ENCODE measurements around the gene SEMA6A. TPM values are rescaled to one million over a fixed set of nuclear protein-coding genes. Genes with fewer than 3 reads are reported as not detected.
A peak's percentile ranks its signal among the peaks of the same experiment; 100 is the strongest.

Gene SEMA6A
- total and polyA plus RNA-seq, 7 donors, result 4.9 to 55.7 (median 25.0) TPM

GRCh38 chr5:116454417-116454927, 120.2 kb downstream of the SEMA6A start:
- no peak overlapping the region for H3K4me3 ChIP-seq
- no peaks in the 10 kb centered on the region for H3K9me3 ChIP-seq
- H3K27me3 ChIP-seq, result no peaks in the 10 kb centered on the region
- H3K36me3 ChIP-seq, result peaks cover 0 to 7% (median 0%) of the 10 kb centered on the region in 4 donors
- intact Hi-C loops (cut with DNase I), result loop anchor here (10.0 kb wide), 1 partner anchor 320 kb away; no protein-coding TSS in a partner anchor
- peak overlapping the region in 3 of 4 donors; percentile 0 to 30 (median 26) for H3K27ac ChIP-seq
- 35 to 68% methylated on average over 9 of the region's 9 CpGs for WGBS, 2 donors
- H3K4me1 ChIP-seq, result peaks cover 0 to 23% (median 16%) of the 10 kb centered on the region in 4 donors
- DNase-seq, result no peak
- TF ChIP-seq CTCF (IDR thresholded peaks at IDR 0.05) (no peak), EP300 (IDR thresholded peaks at IDR 0.05) (no peak), POLR2A (IDR thresholded peaks at IDR 0.05) (no peak), POLR2AphosphoS5 (IDR thresholded peaks at IDR 0.05) (peak in 2 of 4 donors; percentile 49 to 58)

GRCh38 chr5:116453988-116454411, 120.6 kb downstream of the SEMA6A start:
- H3K9me3 ChIP-seq, result no peaks in the 10 kb centered on the region
- H3K27ac ChIP-seq, result peak overlapping the region in 3 of 4 donors; percentile 0 to 30 (median 26)
- peaks cover 0 to 27% (median 17%) of the 10 kb centered on the region in 4 donors for H3K4me1 ChIP-seq
- H3K36me3 ChIP-seq, result peaks cover 0 to 7% (median 0%) of the 10 kb centered on the region in 4 donors
- WGBS, 2 donors, result 62 to 79% methylated on average over 5 of the region's 5 CpGs
- intact Hi-C loops (cut with DNase I), result loop anchor here (10.0 kb wide), 1 partner anchor 319 kb away; no protein-coding TSS in a partner anchor
- no peak overlapping the region for H3K4me3 ChIP-seq
- H3K27me3 ChIP-seq, result no peaks in the 10 kb centered on the region
- no peak for DNase-seq
- TF ChIP-seq POLR2A (IDR thresholded peaks at IDR 0.05) (no peak), POLR2AphosphoS5 (IDR thresholded peaks at IDR 0.05) (no peak), CTCF (IDR thresholded peaks at IDR 0.05) (no peak), EP300 (IDR thresholded peaks at IDR 0.05) (no peak)

- WGBS, 2 donors, result 63 to 87% methylated on average over 2 of the region's 2 CpGs
- Histone ChIP-seq H3K4me3 (no peak overlapping the region), H3K27ac (no peak overlapping the region), H3K36me3 (peaks cover 0 to 7% (median under 1%) of the 10 kb centered on the region in 4 donors), H3K4me1 (peaks cover 0 to 30% (median 17%) of the 10 kb centered on the region in 4 donors), H3K9me3 (no peaks in the 10 kb centered on the region), H3K27me3 (no peaks in the 10 kb centered on the region)
- DNase-seq, result no peak
- TF ChIP-seq EP300 (IDR thresholded peaks at IDR 0.05) (no peak), CTCF (IDR thresholded peaks at IDR 0.05) (no peak), POLR2AphosphoS5 (IDR thresholded peaks at IDR 0.05) (no peak), POLR2A (IDR thresholded peaks at IDR 0.05) (no peak)
- intact Hi-C loops (cut with DNase I), result loop anchor here (10.0 kb wide), 1 partner anchor 318 kb away; no protein-coding TSS in a partner anchor
Measured at GRCh38 chr5:116452774-116453368, 121.8 kb downstream of the SEMA6A start.

- Histone ChIP-seq H3K9me3 (no peaks in the 10 kb centered on the region), H3K4me1 (peaks cover 0 to 30% (median 17%) of the 10 kb centered on the region in 4 donors), H3K4me3 (no peak overlapping the region), H3K36me3 (peaks cover 4 to 15% (median 8%) of the 10 kb centered on the region in 4 donors), H3K27me3 (no peaks in the 10 kb centered on the region), H3K27ac (no peak overlapping the region)
- no peak for TF ChIP-seq POLR2A (IDR thresholded peaks at IDR 0.05)
- TF ChIP-seq EP300 (IDR thresholded peaks at IDR 0.05), result no peak
- no peak for TF ChIP-seq POLR2AphosphoS5 (IDR thresholded peaks at IDR 0.05)
- no peak for TF ChIP-seq CTCF (IDR thresholded peaks at IDR 0.05)
- intact Hi-C loops (cut with DNase I), result loop anchor here (10.0 kb wide), 1 partner anchor 317 kb away; no protein-coding TSS in a partner anchor
- WGBS, 2 donors, result 92 to 95% methylated on average over 3 of the region's 3 CpGs
- DNase-seq, result no peak
Measured at GRCh38 chr5:116451905-116452450, 122.6 kb downstream of the SEMA6A start.

Measured in sigmoid colon (tissue), 7 donors.